T-helper 17 cell (primary cell): ENCODE data around the gene ZNF627. TPM values are rescaled to one million over a fixed set of nuclear protein-coding genes. Genes with fewer than 3 reads are reported as not detected.

ENCODE experiments used
- ATAC-seq: fragments of 150-1000 bp; cut with Tn5 transposase; 2 replicates; pipeline ENCODE4 v1.10.0; 2021; ENCODE audit warnings: mild to moderate bottlenecking, moderate library complexity
- DNase-seq, 3 donors: peaks; one replicate each; pipeline versions ENCODE4 v3.0.0 to v3.0.0-alpha.2; 2020 to 2021
- H3K9me3 ChIP-seq: one replicate; pipeline ENCODE4 v1.7.0; 2013; ENCODE audit warnings: low read length, mild to moderate bottlenecking; ENCODE audit not compliant: control insufficient read depth, poor library complexity, severe bottlenecking
- H3K27ac Mint-ChIP-seq: one replicate; pipeline ENCODE4 v1.8.0; 2022; ENCODE audit warnings: mild to moderate bottlenecking, moderate library complexity, mixed read lengths
- H3K27me3 Mint-ChIP-seq: one replicate; pipeline ENCODE4 v1.8.0; 2022; ENCODE audit warnings: mixed read lengths
- H3K36me3 Mint-ChIP-seq: one replicate; pipeline ENCODE4 v1.8.0; 2022; ENCODE audit warnings: low read depth, mixed read lengths
- H3K4me1 Mint-ChIP-seq: one replicate; pipeline ENCODE4 v1.8.0; 2022; ENCODE audit warnings: mild to moderate bottlenecking, mixed read lengths
- H3K4me3 Mint-ChIP-seq: one replicate; pipeline ENCODE4 v1.8.0; 2022; ENCODE audit warnings: mild to moderate bottlenecking, moderate library complexity, mixed read lengths
- total RNA-seq, 4 donors: library from RNA in 2 of 4; stranded (reverse) in 2 of 4; gene quantifications; one replicate each; pipeline ENCODE4 v1.2.3 and lab custom pipeline; 2022 to 2026

The ZNF627 gene
- total RNA-seq, result 1 to 10 TPM; 4.9 to 6.0 TPM
- total RNA-seq (lab: John Stamatoyannopoulos, UW), result 7.5 to 18.4 reads per million in 2 donors

DNA sequence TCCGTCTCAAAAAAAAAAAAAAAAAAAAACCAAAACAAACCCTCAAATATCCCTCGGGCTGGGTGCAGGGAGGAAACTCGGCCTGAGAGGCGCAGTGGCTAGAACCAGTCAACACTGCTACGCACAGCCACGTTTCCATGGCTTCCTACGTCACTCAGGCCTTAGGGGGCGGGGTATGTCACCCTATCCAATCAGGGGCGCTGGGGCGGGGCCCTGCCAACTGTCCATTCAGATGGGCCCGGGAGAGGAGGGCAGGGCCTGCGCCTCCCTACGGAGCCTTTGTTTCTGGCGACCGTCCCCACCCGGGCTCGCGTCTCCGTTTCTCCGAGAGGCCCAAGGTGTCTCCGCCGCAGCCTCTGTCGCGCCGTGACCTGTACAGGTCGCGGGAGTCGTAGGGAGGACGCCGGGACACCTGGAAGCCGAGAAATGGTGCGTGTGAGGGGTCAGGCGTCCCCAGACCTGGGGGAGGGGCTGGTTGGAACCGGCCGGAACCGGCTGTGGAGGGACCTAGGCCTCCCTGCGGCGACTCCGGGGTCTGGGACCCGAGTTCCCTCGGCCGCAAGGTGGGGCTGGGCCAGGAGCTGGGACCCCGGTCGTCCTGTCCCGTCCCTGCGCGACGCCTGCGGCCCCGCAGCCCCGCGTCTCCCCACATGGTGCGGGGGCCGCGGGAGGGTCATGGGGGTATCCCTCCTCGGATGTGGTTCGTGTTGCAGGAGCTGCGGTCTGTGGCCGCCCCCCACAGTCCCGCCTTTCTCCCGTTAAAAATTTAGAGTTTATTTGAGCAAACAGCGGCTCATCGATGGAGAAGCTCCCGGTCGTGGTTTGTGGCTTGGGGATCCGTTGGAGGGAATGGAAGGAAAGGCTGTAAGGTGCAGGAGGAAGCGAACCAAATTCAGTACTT, at the start of gene ZNF627:
Gene ZNF627 (plus strand): TSS at position 282 of the 901 bp plus-strand sequence. CDS start 145 bp downstream, at position 427.
- peak within 1 kb of the TSS; percentile 91 for H3K4me3 Mint-ChIP-seq
- ATAC-seq, result peak; percentile 99
- H3K36me3 Mint-ChIP-seq, result peaks cover under 1% of the 10 kb centered on the region
- H3K27ac Mint-ChIP-seq, result peak within 1 kb of the TSS; percentile 72
- H3K4me1 Mint-ChIP-seq, result peaks cover 12% of the 10 kb centered on the region
- peak; percentile 89 to 94 (median 92) for DNase-seq
- no peaks in the 10 kb centered on the region for H3K9me3 ChIP-seq
- H3K27me3 Mint-ChIP-seq, result no peaks in the 10 kb centered on the region

DNA sequence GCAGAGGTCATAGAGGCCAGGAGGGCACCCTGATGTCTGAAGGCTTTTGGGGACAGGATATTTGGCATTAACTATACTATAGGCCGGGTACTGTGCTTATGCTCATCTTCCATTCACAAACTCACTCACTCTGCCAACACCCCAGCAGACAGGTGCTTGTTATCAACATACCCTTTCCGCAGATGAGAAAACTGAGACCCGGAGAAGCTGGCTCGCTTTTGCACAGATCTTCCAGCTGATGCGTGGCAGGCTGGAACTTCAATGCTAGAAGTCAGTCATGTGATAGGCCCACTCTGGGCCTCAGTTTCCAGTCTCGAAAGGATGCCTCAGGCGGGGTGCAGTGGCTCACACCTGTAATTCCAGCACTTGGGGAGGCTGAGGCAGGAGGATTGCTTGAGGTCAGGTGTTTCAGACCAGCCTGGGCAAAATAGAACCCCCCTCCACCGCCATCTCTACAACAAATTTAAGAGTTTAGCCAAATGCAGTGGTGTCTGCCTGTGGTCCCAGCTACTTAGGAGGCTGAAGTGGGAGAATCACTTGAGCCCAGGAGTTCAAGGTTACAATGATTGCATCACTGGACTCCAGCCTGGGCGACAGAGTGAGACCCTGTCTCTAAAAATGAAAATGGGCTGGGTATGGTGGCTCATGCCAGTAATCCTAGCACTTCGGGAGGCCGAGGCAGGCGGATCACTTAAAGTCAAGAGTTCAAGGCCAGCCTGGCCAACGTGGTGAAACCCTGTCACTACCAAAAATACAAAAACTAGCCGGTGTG, 49.2 kb upstream of the ZNF627 start:
- Mint-ChIP-seq H3K27ac (no peak overlapping the region), H3K4me1 (peaks cover 3% of the 10 kb centered on the region)
- H3K9me3 ChIP-seq, result no peaks in the 10 kb centered on the region

DNA sequence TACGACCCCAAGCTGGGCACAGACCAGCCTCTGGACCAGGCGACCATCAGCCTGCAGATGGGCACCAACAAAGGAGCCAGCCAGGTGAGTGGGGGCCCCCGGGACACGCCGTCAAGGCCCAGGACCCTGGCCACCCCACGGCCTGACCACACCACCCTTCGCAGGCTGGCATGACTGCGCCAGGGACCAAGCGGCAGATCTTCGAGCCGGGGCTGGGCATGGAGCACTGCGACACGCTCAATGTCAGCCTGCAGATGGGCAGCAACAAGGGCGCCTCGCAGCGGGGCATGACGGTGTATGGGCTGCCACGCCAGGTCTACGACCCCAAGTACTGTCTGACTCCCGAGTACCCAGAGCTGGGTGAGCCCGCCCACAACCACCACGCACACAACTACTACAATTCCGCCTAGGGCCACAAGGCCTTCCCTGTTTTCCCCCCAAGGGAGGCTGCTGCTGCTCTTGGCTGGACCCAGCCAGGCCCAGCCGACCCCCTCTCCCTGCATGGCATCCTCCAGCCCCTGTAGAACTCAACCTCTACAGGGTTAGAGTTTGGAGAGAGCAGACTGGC, 47.8 kb upstream of the ZNF627 start:
- no peaks in the 10 kb centered on the region for H3K9me3 ChIP-seq
- no peak overlapping the region for H3K4me3 Mint-ChIP-seq
- H3K27me3 Mint-ChIP-seq, result no peaks in the 10 kb centered on the region
- H3K27ac Mint-ChIP-seq, result no peak overlapping the region
- ATAC-seq, result no peak
- H3K36me3 Mint-ChIP-seq, result no peaks in the 10 kb centered on the region
- H3K4me1 Mint-ChIP-seq, result peaks cover 5% of the 10 kb centered on the region
- no peak for DNase-seq

More for the DNA sequence above, 49.2 kb upstream of the ZNF627 start:
- peaks cover 8% of the 10 kb centered on the region for H3K27me3 Mint-ChIP-seq
- ATAC-seq, result no peak
- DNase-seq, result no peak
- no peaks in the 10 kb centered on the region for H3K36me3 Mint-ChIP-seq
- no peak overlapping the region for H3K4me3 Mint-ChIP-seq

DNA sequence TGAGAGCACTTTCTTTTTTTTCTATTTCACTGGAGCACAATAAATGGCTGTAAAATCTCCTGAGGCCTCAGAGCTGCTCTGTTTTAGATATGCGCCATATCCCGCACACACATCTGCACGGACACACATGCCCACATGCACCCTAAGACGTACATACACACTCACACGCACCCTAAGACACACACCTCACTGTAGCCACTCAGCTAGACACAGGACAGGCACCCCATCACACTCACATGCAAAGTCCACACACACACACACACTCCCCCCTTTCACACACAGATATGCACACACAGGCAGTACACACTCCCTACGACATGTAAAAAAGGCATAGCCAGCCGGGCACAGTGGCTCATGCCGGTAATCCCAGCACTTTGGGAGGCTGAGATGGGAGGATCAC, 47.0 kb upstream of the ZNF627 start:
- Mint-ChIP-seq H3K27ac (no peak overlapping the region), H3K4me1 (peaks cover 5% of the 10 kb centered on the region), H3K27me3 (no peaks in the 10 kb centered on the region), H3K36me3 (no peaks in the 10 kb centered on the region), H3K4me3 (no peak overlapping the region)
- no peaks in the 10 kb centered on the region for H3K9me3 ChIP-seq
- DNase-seq (no peak), ATAC-seq (no peak)

DNA sequence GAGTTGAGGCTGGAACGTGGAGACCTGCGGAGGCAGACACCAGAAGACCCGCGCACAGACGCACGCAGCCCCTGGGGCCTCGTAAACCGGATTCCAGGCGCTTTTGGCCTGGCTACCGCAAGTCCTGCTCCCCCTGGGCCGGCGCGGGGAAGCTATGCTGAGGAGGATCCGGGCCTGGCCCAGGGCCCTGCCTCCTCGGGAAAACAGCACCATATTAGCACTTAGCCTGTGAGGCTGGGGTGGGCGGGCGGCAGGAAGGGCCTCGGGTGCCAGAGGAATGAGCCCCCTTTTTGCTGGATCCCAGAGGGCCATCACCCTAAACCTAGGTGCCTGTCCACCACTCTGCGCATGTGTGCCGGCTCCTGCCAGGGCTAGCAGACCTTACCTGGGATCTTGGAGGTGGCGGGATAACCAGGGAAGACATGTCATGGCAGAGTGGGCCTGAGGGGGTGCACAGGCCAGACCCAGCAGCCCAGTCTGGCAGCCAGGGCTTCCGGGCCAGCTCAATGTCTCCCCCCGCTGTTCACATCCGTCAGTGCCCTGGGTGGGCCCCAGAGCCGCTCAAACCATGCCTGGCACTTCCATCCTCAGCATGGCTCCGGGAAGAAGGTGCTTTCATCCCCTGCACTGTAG, 45.6 kb upstream of the ZNF627 start:
- Mint-ChIP-seq H3K4me1 (peaks cover 17% of the 10 kb centered on the region), H3K36me3 (peaks cover 3% of the 10 kb centered on the region), H3K27me3 (no peaks in the 10 kb centered on the region), H3K27ac (no peak overlapping the region), H3K4me3 (no peak overlapping the region)
- no peaks in the 10 kb centered on the region for H3K9me3 ChIP-seq
- DNase-seq, result no peak
- no peak for ATAC-seq

DNA sequence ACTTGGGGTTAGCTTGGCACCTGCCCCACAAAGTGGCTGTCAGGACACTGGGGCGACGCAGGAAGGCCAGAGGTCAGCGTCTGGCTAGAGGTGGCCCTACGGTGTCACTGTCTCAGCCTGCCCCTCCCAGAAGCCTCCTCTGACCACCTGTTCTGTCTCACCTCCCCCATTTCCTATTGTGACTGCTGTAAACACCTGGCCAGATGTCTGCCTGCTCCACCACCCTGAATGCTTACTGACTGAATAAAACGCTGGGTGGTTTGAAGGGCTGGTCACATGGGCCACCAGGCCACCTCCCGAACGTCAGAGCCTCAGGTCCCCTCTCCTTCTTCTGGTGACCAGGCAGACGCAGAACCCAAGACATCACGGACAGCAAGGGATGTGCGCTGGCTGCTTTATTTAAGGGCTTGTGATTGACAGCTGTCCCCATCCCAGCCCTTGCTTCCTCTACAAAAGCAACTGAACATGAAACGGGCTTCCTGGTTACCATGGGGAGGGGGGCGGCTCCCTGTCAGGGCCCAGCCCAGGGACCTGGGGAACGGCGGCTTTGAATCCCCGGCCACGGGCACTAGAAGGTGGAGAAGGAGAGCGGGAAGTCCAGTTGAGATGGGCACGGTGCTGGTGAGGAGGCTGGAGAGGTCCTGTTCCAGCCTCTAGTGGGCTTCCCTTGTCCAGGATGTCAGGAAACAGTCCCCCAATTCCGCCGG, 44.5 kb upstream of the ZNF627 start:
- Mint-ChIP-seq H3K27me3 (no peaks in the 10 kb centered on the region), H3K4me1 (peaks cover 23% of the 10 kb centered on the region), H3K4me3 (no peak overlapping the region), H3K36me3 (peaks cover 3% of the 10 kb centered on the region), H3K27ac (peak overlapping the region; percentile 34)
- H3K9me3 ChIP-seq, result no peaks in the 10 kb centered on the region
- ATAC-seq (no peak), DNase-seq (no peak)

DNA sequence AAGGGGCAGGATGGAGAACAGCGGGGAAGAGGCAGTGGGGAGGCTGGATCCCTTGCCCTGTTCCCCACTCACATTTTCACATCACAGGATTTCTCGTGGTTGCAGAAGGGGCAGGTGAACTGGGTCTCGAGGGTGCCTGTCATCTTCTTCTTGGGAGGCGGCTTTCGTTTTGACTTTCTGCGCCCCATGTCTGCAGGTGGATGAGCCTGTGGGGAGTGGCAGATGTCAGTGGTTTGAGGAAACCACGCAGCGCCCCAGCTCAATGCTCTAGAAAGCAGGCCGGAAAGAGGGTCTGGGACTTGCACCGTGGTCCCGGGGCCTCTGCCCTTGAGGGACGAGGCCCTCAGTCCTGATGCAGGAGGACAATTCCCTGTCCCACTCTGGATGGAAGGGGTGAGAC, 43.1 kb upstream of the ZNF627 start:
- ATAC-seq, result no peak
- DNase-seq, result no peak
- H3K27me3 Mint-ChIP-seq, result no peaks in the 10 kb centered on the region
- H3K4me3 Mint-ChIP-seq, result peak overlapping the region; percentile 70
- H3K4me1 Mint-ChIP-seq, result peaks cover 30% of the 10 kb centered on the region
- H3K9me3 ChIP-seq, result no peaks in the 10 kb centered on the region
- peaks cover 4% of the 10 kb centered on the region for H3K36me3 Mint-ChIP-seq
- peak overlapping the region; percentile 34 for H3K27ac Mint-ChIP-seq

DNA sequence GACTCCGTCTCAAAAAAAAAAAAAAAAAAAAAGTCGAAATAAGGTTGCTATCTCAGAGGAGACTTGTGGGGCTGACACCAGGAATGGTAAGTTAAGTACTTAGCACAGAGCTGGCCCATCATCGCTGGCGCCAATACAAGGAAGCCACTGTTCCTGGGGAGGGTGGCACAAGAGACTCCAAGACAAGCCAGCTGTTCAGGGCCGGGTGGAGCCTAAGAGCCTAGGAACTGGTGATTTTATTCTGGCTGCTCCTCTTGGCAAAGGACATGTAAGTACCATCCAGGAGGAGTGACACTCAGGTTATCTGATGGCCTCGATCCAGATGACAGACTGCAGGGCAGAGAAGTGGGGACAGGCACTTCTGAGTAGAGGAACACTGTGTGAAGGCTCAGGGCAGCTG, 42.0 kb upstream of the ZNF627 start:
- ATAC-seq (no peak), DNase-seq (no peak)
- peak overlapping the region; percentile 50 for H3K4me3 Mint-ChIP-seq
- H3K4me1 Mint-ChIP-seq, result peaks cover 34% of the 10 kb centered on the region
- peaks cover 6% of the 10 kb centered on the region for H3K36me3 Mint-ChIP-seq
- H3K9me3 ChIP-seq, result no peaks in the 10 kb centered on the region
- no peaks in the 10 kb centered on the region for H3K27me3 Mint-ChIP-seq
- no peak overlapping the region for H3K27ac Mint-ChIP-seq

DNA sequence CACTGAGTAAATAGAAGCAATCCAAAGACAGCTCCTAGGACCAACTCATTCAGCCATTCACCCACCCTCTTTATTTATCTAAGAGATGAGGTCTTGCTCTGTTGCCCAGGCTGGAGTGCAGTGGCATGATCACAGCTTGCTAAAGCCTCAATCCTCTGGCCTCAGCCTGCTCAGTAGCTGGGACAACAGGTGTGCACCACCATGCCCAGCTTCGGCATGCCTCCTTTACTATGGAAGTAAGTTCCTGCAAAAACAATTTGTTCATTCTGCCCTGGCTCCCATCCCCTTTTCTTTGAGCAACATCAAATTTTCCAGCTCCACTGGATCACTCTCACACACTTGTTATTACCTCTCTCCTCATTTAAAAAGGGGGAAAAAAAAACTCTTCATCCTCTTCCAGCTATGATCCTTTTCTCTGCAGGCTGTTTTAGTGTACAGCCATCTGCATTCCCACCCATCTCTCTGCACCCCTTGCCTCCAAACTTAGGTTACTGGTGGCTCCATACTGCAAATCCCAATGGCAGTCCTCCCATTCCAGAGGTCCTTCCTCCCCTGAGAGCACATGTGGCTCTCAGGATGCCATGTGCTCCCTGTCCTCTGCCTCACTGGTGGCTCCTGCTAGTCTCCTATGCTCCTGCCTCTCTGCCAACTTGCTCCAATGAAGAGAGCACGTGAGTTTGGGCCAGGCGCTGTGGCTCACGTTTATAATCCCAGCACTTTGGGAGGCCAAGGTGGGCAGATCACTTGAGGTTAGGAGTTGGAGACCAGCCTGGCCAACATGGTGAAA, 40.5 kb upstream of the ZNF627 start:
- DNase-seq (no peak), ATAC-seq (no peak)
- H3K27me3 Mint-ChIP-seq, result no peaks in the 10 kb centered on the region
- H3K9me3 ChIP-seq, result no peaks in the 10 kb centered on the region
- peaks cover 6% of the 10 kb centered on the region for H3K36me3 Mint-ChIP-seq
- peaks cover 40% of the 10 kb centered on the region for H3K4me1 Mint-ChIP-seq
- peak overlapping the region; percentile 72 for H3K27ac Mint-ChIP-seq
- H3K4me3 Mint-ChIP-seq, result peak overlapping the region; percentile 78

DNA sequence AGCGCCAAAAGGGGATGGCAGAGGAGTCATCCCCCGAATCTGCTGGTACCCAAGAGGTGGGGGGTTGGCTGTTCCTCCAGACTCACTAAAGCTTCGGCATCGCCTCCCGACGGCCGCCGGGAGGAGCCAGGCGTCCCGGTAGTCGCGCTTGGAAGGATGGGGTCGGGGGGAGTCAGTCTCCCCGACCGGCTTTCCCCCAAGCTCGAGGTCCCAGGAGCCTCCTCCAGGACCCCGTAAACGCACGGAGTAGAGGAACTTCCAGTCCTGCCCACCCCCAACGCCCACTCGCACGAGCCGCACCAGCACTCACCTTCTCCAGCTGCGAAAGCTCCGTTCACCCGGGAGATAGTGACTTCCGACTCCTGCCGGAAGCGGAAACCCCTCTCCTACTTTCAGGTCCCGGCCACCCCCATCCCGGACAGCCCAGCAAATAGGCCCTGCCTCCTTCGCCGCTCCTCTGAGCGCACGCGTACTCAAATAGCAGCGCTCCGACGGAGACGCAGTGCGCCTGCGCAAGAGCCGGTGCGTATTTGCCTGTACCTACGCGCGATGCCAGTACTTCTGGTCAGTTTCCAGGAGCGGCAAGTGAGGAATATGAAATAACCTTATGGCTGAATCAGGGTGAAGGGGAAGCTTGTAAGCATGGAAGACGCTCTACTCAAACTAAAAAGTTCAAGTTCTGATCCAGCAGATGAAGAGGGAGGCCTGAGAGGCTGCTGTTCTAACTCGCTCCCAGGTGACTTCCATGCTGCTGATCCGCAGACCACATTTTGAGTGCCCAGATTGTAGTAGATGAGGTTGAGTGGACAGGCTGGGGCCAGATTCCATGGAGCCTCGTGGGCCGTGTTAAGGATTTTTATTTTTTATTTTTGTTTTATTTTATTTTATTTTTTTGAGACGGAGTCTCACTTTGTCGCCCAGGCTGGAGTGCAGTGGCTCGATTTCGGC, 38.1 kb upstream of the ZNF627 start, which contains the start of gene ELOF1:
Gene ELOF1 (minus strand): TSS at position 350 of the 948 bp plus-strand sequence. CDS start 4,883 bp downstream, outside the sequence.
- peak within 1 kb of the TSS; percentile 98 for H3K4me3 Mint-ChIP-seq
- H3K4me1 Mint-ChIP-seq, result peaks cover 40% of the 10 kb centered on the region
- H3K9me3 ChIP-seq, result no peaks in the 10 kb centered on the region

More for the DNA sequence above, 38.1 kb upstream of the ZNF627 start, which contains the start of gene ELOF1:
- H3K27me3 Mint-ChIP-seq, result no peaks in the 10 kb centered on the region
- H3K36me3 Mint-ChIP-seq, result peaks cover 6% of the 10 kb centered on the region
- H3K27ac Mint-ChIP-seq, result peak within 1 kb of the TSS; percentile 86
- DNase-seq (peak; percentile 92 to 94 (median 93)), ATAC-seq (peak; percentile 94)
